ENCODE results near the gene CFAP161. TPM values are rescaled to one million over a fixed set of nuclear protein-coding genes. Genes with fewer than 3 reads are reported as not detected.
A peak's percentile ranks its signal among the peaks of the same experiment; 100 is the strongest.

CFAP161 gene, protein sequence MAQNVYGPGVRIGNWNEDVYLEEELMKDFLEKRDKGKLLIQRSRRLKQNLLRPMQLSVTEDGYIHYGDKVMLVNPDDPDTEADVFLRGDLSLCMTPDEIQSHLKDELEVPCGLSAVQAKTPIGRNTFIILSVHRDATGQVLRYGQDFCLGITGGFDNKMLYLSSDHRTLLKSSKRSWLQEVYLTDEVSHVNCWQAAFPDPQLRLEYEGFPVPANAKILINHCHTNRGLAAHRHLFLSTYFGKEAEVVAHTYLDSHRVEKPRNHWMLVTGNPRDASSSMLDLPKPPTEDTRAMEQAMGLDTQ
- 2.7 TPM for total RNA-seq (2021; ENCODE audit: unreplicated experiment)
- 0.13 TPM for polyA plus RNA-seq (2012; ENCODE audit: insufficient read length)
- percentile 42 among the genes with signal in this experiment for Bru-seq, nascent RNA
- percentile 65 among the genes with signal in this experiment for BruChase-seq, experiment 1, labeled RNA remaining after a 2-hour chase
- percentile 63 among the genes with signal in this experiment for BruChase-seq, experiment 2, labeled RNA remaining after a 6-hour chase
- long read RNA-seq, partial matches to known transcripts: 0 of 1 reads
- long read RNA-seq, other reads (novel, unspliced or antisense): 1 of 1 reads

DNA sequence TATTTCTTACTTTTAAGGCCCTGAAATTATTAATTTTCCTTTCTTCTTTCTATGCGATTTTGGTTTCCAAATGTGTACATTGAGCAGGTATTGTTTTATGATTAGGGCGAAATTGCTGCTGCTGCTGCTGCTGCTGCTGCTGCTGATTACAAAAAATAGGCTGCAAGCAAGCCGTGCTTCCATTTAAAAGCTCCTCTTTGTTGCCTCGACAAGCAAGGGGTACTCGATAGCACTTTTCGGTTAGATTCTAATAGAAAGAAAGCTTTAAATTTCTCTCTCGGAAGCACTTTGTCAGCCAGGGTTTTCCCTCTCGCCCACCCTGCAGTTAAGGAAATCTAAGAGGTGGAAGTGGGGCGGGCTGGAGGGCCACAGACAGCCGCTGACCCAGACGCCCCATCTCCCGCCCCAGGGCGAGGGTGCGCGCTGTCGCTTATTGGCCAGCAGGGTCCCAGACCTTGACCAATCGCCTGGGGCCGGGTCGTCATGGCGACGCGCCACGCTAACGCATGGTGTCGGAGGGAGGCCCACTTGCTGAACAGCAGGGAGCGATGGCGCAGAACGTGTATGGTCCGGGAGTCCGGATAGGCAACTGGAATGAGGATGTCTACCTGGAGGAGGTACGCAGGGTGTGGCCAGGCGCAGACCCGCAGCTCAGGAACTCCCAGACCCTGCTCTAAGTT, at the start of gene CFAP161:
Gene CFAP161, plus strand, starts transcription at position 489 of the 680 bp plus-strand sequence. Its CDS starts 60 bp downstream, at position 549.
- ChIA-PET POLR2A (interaction anchor here (0.6 kb wide), 1 partner anchor 209 kb away, joined by 4 read pairs; no protein-coding TSS in a partner anchor), CTCF (no interaction called here)
- Histone ChIP-seq H3K27ac (ENCODE audit: low read length) (no peak within 1 kb of the TSS), H3K36me3 (ENCODE audit: control insufficient read depth, insufficient read depth, low read length) (no peaks in the 10 kb centered on the region), H3K9me3 (ENCODE audit: control insufficient read depth, insufficient read depth, low read depth, low read length) (no peaks in the 10 kb centered on the region), H3K27me3 (ENCODE audit: control insufficient read depth, insufficient read depth, low read length) (peaks cover 5% of the 10 kb centered on the region), H3K4me1 (ENCODE audit: control insufficient read depth, insufficient read depth, low read length) (no peaks in the 10 kb centered on the region), H3K4me3 (ENCODE audit: low read depth in 2 of 2, low read length in 2 of 2) (peak within 1 kb of the TSS; percentile 11 to 14; a peak in 2 of 4 replicates)
- in situ Hi-C loops (cut with HindIII; ENCODE audit: low pct_unique_long_range_greater_than_20kb, low sequenced_read_pairs) (no loop called here), intact Hi-C loops (cut with micrococcal nuclease; ENCODE audit: unreplicated experiment) (no loop called here)
- no TSS peak for BruUV-seq (replicated peaks)
- ATAC-seq (peak; percentile 60; the same call in 1 of the 2 replicates), DNase-seq (ENCODE audit: low read depth, low spot score) (no peak)
- no peak for TF ChIP-seq POLR2AphosphoS5 (IDR thresholded peaks at IDR 0.05; ENCODE audit: low read depth, low read length)
- TF ChIP-seq, protein P1, sequence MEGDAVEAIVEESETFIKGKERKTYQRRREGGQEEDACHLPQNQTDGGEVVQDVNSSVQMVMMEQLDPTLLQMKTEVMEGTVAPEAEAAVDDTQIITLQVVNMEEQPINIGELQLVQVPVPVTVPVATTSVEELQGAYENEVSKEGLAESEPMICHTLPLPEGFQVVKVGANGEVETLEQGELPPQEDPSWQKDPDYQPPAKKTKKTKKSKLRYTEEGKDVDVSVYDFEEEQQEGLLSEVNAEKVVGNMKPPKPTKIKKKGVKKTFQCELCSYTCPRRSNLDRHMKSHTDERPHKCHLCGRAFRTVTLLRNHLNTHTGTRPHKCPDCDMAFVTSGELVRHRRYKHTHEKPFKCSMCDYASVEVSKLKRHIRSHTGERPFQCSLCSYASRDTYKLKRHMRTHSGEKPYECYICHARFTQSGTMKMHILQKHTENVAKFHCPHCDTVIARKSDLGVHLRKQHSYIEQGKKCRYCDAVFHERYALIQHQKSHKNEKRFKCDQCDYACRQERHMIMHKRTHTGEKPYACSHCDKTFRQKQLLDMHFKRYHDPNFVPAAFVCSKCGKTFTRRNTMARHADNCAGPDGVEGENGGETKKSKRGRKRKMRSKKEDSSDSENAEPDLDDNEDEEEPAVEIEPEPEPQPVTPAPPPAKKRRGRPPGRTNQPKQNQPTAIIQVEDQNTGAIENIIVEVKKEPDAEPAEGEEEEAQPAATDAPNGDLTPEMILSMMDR (IDR thresholded peaks at IDR 0.05): no peak
- TF ChIP-seq, protein P2, sequence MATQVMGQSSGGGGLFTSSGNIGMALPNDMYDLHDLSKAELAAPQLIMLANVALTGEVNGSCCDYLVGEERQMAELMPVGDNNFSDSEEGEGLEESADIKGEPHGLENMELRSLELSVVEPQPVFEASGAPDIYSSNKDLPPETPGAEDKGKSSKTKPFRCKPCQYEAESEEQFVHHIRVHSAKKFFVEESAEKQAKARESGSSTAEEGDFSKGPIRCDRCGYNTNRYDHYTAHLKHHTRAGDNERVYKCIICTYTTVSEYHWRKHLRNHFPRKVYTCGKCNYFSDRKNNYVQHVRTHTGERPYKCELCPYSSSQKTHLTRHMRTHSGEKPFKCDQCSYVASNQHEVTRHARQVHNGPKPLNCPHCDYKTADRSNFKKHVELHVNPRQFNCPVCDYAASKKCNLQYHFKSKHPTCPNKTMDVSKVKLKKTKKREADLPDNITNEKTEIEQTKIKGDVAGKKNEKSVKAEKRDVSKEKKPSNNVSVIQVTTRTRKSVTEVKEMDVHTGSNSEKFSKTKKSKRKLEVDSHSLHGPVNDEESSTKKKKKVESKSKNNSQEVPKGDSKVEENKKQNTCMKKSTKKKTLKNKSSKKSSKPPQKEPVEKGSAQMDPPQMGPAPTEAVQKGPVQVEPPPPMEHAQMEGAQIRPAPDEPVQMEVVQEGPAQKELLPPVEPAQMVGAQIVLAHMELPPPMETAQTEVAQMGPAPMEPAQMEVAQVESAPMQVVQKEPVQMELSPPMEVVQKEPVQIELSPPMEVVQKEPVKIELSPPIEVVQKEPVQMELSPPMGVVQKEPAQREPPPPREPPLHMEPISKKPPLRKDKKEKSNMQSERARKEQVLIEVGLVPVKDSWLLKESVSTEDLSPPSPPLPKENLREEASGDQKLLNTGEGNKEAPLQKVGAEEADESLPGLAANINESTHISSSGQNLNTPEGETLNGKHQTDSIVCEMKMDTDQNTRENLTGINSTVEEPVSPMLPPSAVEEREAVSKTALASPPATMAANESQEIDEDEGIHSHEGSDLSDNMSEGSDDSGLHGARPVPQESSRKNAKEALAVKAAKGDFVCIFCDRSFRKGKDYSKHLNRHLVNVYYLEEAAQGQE (IDR thresholded peaks at IDR 0.05; ENCODE audit: insufficient read depth in 1 of 2, low read depth in 2 of 2, low read length in 1 of 2): no peak
- no peak for TF ChIP-seq SIN3A (IDR thresholded peaks at IDR 0.05; ENCODE audit: borderline replicate concordance, insufficient read depth, low read depth, low read length)
- no peak for TF ChIP-seq TCF7L2 (IDR thresholded peaks at IDR 0.05; ENCODE audit: low read depth, low read length)

DNA sequence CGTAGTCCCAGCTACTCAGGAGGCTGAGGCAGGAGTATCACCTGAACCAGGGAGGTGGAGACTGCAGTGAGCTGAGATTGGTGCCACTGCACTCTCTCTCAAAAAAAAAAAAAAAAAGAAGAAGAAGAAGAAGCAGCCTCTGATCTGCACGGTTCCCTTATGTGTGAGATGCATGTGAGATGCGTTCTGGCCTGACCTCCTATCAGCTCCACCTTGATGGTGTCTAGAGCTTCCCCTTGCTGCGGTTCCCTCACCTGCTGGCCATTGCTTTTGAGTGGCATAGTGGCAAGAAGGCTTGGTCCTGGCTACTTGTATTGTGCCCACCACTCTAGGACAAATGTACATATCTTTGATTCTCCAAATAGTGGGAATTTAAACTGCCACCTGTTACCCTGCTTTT, 49.4 kb upstream of the CFAP161 start:
- H3K36me3 ChIP-seq (ENCODE audit: control insufficient read depth, insufficient read depth, low read length): no peaks in the 10 kb centered on the region
- no peak overlapping the region for H3K4me3 ChIP-seq (ENCODE audit: low read depth in 2 of 2, low read length in 2 of 2)
- H3K4me1 ChIP-seq (ENCODE audit: control insufficient read depth, insufficient read depth, low read length): no peaks in the 10 kb centered on the region
- ChIA-PET POLR2A (no interaction called here), CTCF (interaction anchor here (0.7 kb wide), 1 partner anchor 460 kb away, joined by 4 read pairs; no protein-coding TSS in a partner anchor)
- TF ChIP-seq TCF7L2 (IDR thresholded peaks at IDR 0.05; ENCODE audit: low read depth, low read length) (no peak), POLR2AphosphoS5 (IDR thresholded peaks at IDR 0.05; ENCODE audit: low read depth, low read length) (no peak), SIN3A (IDR thresholded peaks at IDR 0.05; ENCODE audit: borderline replicate concordance, insufficient read depth, low read depth, low read length) (no peak)
- TF ChIP-seq, protein P2 (IDR thresholded peaks at IDR 0.05; ENCODE audit: insufficient read depth in 1 of 2, low read depth in 2 of 2, low read length in 1 of 2): no peak
- no TSS peak for BruUV-seq (replicated peaks)
- DNase-seq (ENCODE audit: low read depth, low spot score) (no peak), ATAC-seq (no peak)
- H3K9me3 ChIP-seq (ENCODE audit: control insufficient read depth, insufficient read depth, low read depth, low read length): no peaks in the 10 kb centered on the region
- in situ Hi-C loops (cut with HindIII; ENCODE audit: low pct_unique_long_range_greater_than_20kb, low sequenced_read_pairs) (no loop called here), intact Hi-C loops (cut with micrococcal nuclease; ENCODE audit: unreplicated experiment) (no loop called here)
- no peak overlapping the region for H3K27ac ChIP-seq (ENCODE audit: low read length)
- H3K27me3 ChIP-seq (ENCODE audit: control insufficient read depth, insufficient read depth, low read length): no peaks in the 10 kb centered on the region
